ENCODE data around the gene ZSCAN23. TPM values are rescaled to one million over a fixed set of nuclear protein-coding genes. Genes with fewer than 3 reads are reported as not detected.
"Not testable (repeated sequence)": the region's sequence is repeated elsewhere in the genome, so short reads cannot be mapped to it uniquely, and the experiment has no call there.

ZSCAN23 gene
- total RNA-seq, 1 experiment from 2014 or later: 0.81 TPM

DNA sequence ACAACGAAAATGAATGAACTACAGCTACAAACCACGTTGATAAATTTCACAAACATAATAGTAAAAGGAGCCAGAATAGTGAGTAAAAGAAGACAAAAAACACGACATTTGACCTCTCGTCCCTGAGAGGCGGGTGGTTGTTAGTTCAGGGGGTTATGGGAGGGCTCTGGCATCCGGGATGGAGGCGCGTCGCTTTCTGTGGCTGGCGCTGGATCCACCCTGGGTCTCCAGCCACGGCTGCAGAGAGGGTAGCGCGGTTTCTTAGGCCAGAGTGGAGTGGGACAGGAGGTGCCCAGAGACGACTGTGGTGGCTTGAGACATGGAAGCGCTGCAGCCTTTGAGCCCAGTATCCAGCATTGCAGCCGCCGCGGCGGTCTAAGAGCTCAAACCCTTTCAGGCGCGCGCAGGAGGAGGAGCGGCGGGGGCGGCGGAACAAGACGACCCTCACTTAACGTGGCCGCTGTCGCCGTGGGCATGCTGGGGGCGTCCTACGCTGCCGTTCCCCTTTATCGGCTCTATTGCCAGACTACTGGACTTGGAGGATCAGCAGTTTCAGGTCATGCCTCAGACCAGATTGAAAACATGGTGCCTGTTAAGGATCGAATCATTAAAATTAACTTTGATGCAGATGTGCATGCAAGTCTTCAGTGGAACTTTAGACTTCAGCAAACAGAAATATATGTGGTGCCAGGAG is 3.7 kb upstream of the ZSCAN23 start:
- DNase-seq (ENCODE audit: low spot score): peak; percentile 5
- in situ Hi-C loops (cut with HindIII; ENCODE audit: low sequenced_read_pairs): no loop called here

DNA sequence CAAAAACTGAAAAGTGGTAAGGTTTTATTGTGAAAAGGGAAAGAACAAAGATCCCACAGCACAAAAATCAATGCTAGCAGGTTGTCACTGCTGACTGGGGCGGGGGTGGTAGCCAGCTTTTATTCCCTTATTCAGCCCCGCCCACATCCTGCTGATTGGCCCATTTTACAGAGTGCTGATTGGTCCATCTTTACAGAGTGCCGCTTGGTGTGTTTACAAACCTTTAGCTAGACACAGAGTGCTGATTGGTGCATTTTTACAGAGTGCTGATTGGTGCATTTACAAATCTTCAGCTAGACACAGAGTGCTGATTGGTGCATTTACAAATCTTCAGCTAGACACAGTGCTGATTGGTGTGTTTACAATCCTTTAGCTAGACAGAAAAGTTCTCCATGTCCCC is 1.5 kb upstream of the ZSCAN23 start:
- DNase-seq (ENCODE audit: low spot score); in situ Hi-C loops (cut with HindIII; ENCODE audit: low sequenced_read_pairs): not testable (repeated sequence)

DNA sequence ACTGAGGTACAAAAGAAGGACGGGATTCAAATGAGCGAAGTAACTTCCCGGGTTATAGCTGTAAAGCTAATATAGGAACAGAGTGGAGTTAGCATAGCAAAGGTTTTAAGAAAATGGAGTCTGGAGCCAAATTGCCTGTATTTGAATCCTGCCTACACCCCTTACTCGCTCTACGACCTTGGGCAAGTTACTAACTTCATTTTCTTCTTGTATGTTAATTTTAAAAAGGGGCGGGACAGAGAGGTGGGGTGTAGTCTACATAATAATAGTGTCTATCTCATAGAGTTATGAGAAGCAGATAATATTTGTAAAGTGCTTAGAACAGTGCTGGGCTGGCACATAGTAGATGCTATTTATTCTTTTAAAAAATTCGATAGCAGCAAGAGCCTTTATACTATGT is 705 bp downstream of the ZSCAN23 start:
- in situ Hi-C loops (cut with HindIII; ENCODE audit: low sequenced_read_pairs): no loop called here
- DNase-seq (ENCODE audit: low spot score): no peak

DNA sequence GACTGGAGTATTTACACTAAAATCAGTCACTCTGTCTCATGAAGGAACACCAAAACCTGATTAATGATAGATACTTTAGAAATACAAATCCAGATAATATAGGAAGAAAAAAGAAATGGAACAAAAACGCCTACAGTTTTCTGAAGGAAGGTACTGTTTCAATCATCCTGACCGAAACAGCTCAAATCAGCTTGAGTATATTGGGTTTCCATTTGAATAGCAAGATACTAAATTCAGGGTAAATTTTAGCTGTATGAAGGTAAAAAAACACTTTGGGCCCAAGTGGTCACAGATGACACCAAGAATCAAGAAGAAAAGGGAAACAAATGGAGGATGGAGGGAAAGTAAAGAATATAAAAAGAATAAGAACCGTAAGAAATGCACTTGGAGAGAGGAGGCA is 6.9 kb downstream of the ZSCAN23 start:
- DNase-seq (ENCODE audit: low spot score): no peak
- in situ Hi-C loops (cut with HindIII; ENCODE audit: low sequenced_read_pairs): no loop called here

DNA sequence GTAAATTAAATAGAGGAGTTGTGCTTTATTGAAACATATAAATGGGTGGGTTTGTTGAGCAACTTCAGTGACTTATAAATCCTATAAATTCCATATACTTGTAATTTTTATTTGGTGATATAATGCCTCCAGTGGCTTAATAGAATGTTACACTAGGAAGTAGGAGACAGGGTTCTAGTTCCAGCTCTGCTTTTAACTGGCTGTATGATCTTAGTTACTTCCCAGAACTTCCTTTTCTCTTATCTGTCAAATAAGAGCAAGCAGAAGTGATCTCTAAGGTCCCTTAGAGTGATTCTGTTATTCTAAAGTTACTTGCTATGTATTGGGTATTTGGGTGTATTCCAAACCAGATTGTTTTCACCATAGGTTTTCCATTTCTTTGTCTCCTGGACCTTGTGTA is 10.2 kb downstream of the ZSCAN23 start:
- in situ Hi-C loops (cut with HindIII; ENCODE audit: low sequenced_read_pairs): no loop called here
- no peak for DNase-seq (ENCODE audit: low spot score)

DNA sequence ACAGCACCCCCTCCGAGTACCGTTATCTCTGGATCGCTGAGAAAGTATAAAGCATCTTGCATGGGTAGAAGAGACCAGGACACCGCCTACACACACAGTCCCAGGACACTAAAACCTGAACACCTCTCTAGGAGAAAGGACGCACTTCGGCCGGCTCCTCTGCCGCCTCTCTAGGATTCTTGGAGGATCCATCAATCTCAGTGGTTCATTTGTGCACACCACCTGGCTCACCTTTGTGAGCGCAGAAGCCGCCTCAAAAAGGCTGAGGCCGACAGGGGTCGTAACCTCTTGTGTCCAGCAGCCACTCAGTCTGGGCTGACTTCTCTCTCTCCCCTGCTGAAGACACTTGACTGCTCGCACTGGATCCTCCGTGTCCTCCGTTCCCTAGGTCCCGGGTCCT is 13.5 kb downstream of the ZSCAN23 start:
- in situ Hi-C loops (cut with HindIII; ENCODE audit: low sequenced_read_pairs): no loop called here
- no peak for DNase-seq (ENCODE audit: low spot score)

DNA sequence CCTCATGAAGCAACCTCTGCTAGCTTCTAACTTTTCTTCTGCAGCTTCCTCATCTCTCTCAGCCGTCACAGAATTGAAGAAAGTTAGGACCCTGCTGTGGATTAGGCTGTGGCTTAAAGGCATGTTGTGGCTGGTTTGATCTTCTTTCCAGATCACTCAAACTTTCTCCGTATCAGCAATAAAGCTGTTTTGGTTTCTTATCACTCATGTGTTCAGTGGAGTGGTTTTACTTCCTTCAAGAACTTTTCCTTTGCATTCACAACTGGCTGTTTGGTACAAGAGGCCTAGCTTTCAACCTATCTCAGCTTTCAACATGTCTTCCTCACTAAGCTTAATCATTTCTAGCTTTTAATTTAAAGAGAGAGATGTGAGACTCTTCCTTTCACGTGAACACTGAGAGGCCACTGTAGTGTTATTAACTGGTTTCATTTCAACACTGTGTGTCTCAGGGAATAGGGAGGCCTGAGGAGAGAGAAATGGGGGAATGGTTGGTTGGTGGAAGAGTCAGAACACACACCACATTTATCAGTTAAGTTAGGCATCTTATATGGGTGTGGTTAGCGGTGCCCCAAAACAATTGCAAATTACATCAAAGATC is 17.2 kb downstream of the ZSCAN23 start:
- DNase-seq (ENCODE audit: low spot score): no peak
- in situ Hi-C loops (cut with HindIII; ENCODE audit: low sequenced_read_pairs): no loop called here

DNA sequence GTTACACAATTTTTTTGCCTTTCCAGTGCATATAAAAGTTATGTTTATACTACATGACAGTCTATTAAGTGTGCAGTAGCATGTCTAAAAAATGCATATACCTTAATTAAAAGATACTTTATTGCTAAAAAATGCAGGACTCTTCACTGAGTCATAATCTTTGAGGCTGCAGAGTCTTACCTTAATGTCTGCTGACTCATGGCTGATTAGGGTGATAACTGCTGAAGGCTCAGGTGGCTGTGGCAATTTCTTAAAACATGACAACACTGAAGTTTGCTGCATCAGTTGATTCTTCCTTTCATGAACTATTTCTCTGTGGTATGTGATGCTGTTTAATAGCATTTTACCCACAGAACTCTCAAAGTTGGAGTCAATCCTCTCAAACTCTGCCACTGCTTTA is 19.1 kb downstream of the ZSCAN23 start:
- in situ Hi-C loops (cut with HindIII; ENCODE audit: low sequenced_read_pairs): no loop called here
- DNase-seq (ENCODE audit: low spot score): no peak

DNA sequence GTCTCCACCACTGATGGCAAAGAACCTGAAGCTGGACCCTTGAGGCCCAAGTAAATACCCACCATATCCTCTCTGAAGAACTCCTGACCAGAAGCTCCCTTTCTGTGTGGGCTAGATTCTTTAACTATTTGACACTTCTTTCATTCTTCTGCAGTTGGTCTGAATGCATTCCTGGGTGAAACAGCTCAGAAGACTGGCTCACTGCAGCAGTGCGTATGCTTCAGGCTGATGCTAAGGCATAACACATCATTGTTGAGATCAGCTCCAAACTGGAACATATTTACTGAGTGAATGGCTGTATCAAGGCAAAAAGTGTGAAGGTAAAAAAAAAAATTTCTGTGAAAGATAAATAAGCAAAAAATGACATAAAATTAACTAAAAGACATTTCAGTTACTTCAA is 19.7 kb downstream of the ZSCAN23 start:
- no peak for DNase-seq (ENCODE audit: low spot score)
- in situ Hi-C loops (cut with HindIII; ENCODE audit: low sequenced_read_pairs): no loop called here

DNA sequence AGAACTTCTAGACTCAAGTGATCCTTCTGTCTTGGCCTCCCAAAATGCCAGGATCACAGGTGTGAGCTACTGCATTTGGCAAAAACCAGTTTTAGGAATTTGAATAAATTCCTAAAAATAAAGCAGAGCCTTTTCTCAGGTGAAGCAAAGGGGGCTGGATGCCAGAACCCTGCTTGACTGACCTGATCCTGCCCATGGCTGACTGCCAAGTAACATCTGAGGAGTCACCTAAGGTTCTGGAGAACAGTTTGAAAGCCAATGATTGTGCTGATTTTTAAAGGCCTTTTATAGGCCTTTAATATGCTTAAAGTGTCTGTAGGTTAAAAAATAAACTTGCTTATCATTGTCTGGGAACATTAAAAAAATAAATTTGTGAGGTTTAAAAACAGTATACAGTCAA is 29.6 kb downstream of the ZSCAN23 start:
- in situ Hi-C loops (cut with HindIII; ENCODE audit: low sequenced_read_pairs): no loop called here
- DNase-seq (ENCODE audit: low spot score): peak; percentile 7

DNA sequence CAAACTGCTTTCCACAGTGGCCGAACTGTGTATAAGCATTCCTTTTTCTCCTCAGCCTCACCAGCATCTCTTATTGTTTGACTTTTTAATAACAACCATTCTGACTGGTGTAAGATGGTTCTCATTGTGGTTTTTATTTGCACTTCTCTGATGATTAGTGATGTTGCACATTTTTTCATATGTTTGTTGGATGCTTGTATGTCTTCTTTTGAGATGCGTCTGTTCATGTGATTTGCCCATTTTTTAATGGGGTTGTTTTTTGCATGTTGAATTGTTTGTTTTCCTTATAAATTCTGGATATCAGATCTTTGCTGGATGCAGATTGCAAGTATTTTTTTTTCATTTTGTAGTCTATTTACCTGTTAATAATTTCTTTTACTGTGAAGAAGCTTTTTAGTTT is 32.5 kb downstream of the ZSCAN23 start:
- in situ Hi-C loops (cut with HindIII; ENCODE audit: low sequenced_read_pairs): no loop called here
- DNase-seq (ENCODE audit: low spot score): no peak

DNA sequence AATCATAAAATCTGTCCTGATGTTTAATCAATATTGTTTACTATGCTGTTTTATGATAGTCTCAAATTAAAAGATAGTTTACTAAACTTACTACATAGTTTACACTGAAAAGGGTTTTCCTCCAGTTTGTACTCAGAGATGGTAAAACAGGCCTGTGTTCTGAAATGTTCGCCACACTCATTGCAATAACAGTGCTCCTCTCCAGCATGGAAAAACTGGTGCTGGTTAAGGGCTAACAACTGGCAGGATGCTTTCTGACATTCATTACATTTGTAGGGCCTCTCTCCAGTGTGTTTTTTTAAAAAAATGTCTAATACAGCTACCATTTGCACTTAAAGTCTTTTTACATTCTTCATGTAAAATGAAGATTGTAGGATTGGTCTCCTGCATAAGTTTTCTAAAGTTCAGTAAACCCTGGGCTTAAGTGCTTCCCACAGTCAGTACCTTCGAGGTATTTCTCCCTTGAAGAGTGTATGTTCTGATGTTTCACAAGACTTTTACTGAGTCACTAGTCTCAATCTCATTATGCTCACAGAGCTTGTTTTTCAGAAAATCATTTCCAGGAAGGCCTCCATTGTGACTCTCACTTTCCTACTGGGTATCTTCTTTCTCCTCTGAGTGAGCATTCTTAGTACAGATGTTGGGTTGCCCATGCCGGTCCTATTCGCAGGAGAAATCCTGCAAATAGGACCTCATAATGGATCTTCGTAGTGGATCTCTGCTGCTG is 35.1 kb downstream of the ZSCAN23 start:
- no peak for DNase-seq (ENCODE audit: low spot score)
- in situ Hi-C loops (cut with HindIII; ENCODE audit: low sequenced_read_pairs): no loop called here

DNA sequence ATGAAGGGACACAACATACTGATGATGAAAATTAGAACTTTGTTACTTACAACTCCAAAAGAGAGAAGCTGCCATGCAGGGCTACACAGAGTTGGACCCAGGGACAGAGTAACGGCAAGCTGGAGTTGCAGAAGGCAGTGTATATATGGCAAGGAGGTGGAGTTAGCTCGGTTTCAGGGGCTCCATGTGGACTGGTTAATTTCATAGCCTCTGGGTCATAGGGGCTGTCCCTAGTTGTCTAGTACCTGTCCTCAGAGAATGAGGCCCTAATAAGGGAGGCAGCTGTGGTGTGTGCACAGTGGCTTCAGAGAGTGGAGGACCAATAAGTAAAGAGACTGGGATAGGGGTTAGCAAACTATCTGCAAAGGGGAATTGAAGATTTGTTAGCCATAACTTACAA is 35.9 kb downstream of the ZSCAN23 start:
- no peak for DNase-seq (ENCODE audit: low spot score)
- in situ Hi-C loops (cut with HindIII; ENCODE audit: low sequenced_read_pairs): no loop called here

DNA sequence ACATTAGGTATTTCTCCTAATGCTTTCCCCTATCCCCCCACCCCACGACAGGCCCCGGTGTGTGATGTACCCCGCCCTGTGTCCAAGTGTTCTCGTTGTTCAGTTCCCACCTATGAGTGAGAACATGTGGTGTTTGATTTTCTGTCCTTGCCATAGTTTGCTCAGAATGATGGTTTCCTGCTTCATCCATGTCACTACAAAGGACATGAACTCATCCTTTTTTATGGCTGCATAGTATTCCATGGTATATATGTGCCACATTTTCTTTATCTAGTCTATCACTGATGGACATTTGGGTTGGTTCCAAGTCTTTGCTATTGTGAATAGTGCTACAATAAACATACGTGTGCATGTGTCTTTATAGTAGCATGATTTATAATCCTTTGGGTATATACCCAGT is 39.4 kb downstream of the ZSCAN23 start:
- DNase-seq (ENCODE audit: low spot score); in situ Hi-C loops (cut with HindIII; ENCODE audit: low sequenced_read_pairs): not testable (repeated sequence)

DNA sequence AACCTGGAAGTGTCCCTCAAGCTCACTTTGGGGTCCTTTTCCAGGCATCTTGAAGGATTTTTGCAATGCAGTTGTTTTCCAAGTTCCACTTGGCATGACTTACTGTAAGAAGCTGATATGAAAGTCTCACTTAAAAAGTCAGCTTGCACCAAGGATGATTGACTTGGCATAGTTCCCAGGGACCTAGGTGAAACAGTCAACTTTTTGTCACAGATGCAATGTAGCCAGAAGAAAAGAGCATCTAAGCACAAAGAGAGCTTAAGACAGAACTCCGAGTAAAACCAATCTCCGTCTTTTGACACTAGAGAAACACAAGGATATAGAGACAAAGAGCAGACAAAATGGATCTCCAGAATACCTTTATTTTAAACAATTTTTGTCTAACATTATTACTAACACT is 41.1 kb downstream of the ZSCAN23 start:
- in situ Hi-C loops (cut with HindIII; ENCODE audit: low sequenced_read_pairs): no loop called here
- no peak for DNase-seq (ENCODE audit: low spot score)

DNA sequence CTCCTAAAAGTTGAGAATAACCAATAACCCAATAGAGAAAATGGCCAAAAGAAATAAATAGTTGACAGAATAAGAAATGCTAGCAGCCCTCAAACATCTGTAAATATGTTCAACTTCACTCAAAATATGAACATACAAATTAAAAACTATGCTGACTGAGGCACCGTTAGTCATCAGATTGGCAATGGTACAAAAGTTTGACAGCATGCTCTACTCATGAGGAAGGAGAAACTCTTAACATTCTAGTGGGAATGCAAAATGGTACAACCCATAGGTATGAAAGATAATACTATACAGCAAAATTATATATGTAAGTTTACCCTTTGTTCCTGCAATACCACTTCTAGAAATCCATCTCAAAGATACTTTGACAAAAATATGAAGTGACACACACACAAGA is 42.1 kb downstream of the ZSCAN23 start:
- in situ Hi-C loops (cut with HindIII; ENCODE audit: low sequenced_read_pairs): no loop called here
- no peak for DNase-seq (ENCODE audit: low spot score)

DNA sequence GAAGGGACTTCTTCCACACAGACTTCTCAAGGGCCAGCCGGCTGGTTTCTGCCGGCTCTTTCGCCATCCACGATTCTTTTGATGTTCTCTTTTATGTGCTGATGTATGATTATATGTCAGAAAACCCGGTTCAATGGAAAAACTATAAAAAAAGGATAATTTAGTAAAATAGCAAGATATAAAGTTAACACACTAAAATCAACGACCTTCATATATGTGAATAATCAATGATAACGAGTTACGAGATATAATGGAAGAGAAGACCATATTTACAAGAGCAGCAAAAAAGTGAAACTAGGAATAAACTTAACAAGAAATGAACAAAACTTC is 43.2 kb downstream of the ZSCAN23 start:
- DNase-seq (ENCODE audit: low spot score): no peak
- in situ Hi-C loops (cut with HindIII; ENCODE audit: low sequenced_read_pairs): no loop called here

DNA sequence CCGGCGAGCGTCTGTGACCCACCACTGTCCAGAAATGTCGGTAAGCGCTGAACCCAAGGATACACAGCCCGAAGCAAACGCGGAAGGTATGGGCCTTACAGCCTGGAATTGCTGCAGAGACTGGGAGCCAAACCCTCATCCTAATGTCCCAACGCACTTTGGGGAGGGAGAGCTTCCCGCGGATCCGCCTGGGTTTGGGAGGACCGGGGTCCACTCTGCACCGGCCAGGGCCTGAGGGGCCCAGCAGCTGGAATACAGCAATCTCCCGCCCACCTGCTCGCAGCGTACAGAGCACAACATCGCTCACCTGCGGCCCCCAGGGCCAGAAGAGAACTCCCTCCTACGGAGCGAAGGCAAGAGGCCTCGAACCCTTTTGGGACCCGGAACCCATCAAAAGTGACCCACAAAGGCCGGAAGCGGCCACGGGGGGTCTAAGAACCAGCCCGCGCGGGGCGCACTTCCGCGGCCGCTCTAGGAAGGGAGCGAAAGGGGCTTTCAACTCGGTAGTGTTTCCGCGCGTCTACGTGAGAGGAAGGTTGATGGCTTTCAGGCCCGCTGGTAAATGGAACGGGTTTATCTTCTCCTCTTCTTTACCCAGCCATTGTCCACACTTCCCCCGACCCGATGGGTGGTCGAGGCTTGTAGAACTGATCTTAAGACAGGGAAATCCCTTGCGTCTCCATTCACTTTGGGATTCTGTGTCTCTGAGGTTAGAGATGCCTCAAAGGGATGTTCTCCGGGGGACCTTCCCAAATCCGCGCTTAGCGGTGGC is 43.8 kb downstream of the ZSCAN23 start, which contains the start of gene ZSCAN12:
Gene ZSCAN12, minus strand, starts transcription at position 398 of the 772 bp plus-strand sequence. CDS start 1,342 bp downstream, outside the sequence.
- DNase-seq (ENCODE audit: low spot score): peak; percentile 88
- in situ Hi-C loops (cut with HindIII; ENCODE audit: low sequenced_read_pairs): no loop called here

DNA sequence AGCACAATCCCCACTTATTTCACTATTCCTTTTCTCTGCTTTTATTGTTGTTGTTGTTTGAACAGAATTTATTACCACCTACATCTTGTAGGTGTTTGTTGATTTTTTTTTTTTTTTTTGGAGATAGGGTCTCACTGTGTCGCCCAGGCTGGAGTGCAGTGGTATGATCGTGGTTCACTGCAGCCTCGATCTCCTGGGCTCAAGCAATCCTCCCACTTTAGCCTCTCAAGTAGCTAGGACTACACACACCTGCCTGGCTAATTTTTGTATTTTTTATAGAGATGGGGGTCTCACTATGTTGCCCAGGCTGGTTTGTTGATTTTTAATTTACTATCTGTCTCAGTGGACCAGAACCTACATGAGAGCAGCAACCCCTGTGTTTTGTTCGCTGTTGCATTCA is 47.4 kb downstream of the ZSCAN23 start:
- in situ Hi-C loops (cut with HindIII; ENCODE audit: low sequenced_read_pairs): no loop called here
- DNase-seq (ENCODE audit: low spot score): no peak

All from G401 (cell line).